Skeletal muscle satellite cell (primary cell): ENCODE measurements around the gene SOX11.

Experiments
- H3K27me3 ChIP-seq: 2 replicates; pipeline ENCODE4 v1.7.0; 2013; ENCODE audit warnings: low read length; ENCODE audit not compliant: control insufficient read depth, insufficient read depth
- H3K36me3 ChIP-seq: 2 replicates; pipeline ENCODE4 v1.7.0; 2013; ENCODE audit warnings: mild to moderate bottlenecking, control low read depth, low read length; ENCODE audit not compliant: insufficient read depth
- H3K4me1 ChIP-seq: 2 replicates; pipeline ENCODE4 v1.7.0; 2013; ENCODE audit warnings: low read length; ENCODE audit not compliant: control insufficient read depth, insufficient read depth
- H3K4me2 ChIP-seq: 2 replicates; pipeline ENCODE4 v1.7.0; 2013; ENCODE audit warnings: mild to moderate bottlenecking, low read length
- H3K4me3 ChIP-seq: 2 replicates; pipeline ENCODE4 v1.7.0; 2013; ENCODE audit warnings: low read length
- H3K9ac ChIP-seq: 2 replicates; pipeline ENCODE4 v1.7.0; 2013; ENCODE audit warnings: mild to moderate bottlenecking, low read depth, low read length, moderate library complexity
- H3K9me3 ChIP-seq: replicated peaks from 2 replicates; pipeline ENCODE4 v1.7.0; 2013; ENCODE audit warnings: mild to moderate bottlenecking, control low read depth, low read length

The SOX11 gene

DNA sequence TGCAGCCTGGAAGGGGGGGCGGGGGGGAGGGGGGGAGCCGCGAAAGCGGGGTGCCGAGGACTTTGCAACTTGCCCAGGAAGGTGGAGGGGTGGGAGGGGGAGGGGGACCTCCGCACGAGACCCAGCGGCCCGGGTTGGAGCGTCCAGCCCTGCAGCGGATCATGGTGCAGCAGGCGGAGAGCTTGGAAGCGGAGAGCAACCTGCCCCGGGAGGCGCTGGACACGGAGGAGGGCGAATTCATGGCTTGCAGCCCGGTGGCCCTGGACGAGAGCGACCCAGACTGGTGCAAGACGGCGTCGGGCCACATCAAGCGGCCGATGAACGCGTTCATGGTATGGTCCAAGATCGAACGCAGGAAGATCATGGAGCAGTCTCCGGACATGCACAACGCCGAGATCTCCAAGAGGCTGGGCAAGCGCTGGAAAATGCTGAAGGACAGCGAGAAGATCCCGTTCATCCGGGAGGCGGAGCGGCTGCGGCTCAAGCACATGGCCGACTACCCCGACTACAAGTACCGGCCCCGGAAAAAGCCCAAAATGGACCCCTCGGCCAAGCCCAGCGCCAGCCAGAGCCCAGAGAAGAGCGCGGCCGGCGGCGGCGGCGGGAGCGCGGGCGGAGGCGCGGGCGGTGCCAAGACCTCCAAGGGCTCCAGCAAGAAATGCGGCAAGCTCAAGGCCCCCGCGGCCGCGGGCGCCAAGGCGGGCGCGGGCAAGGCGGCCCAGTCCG, 540 bp downstream of the SOX11 start:
- Histone ChIP-seq H3K4me3 (peak overlapping the region; percentile 94), H3K9ac (peak overlapping the region; percentile 84), H3K4me1 (peaks cover 3% of the 10 kb centered on the region), H3K36me3 (no peaks in the 10 kb centered on the region), H3K4me2 (peak overlapping the region; percentile 95), H3K9me3 (no peaks in the 10 kb centered on the region), H3K27me3 (no peaks in the 10 kb centered on the region)

DNA sequence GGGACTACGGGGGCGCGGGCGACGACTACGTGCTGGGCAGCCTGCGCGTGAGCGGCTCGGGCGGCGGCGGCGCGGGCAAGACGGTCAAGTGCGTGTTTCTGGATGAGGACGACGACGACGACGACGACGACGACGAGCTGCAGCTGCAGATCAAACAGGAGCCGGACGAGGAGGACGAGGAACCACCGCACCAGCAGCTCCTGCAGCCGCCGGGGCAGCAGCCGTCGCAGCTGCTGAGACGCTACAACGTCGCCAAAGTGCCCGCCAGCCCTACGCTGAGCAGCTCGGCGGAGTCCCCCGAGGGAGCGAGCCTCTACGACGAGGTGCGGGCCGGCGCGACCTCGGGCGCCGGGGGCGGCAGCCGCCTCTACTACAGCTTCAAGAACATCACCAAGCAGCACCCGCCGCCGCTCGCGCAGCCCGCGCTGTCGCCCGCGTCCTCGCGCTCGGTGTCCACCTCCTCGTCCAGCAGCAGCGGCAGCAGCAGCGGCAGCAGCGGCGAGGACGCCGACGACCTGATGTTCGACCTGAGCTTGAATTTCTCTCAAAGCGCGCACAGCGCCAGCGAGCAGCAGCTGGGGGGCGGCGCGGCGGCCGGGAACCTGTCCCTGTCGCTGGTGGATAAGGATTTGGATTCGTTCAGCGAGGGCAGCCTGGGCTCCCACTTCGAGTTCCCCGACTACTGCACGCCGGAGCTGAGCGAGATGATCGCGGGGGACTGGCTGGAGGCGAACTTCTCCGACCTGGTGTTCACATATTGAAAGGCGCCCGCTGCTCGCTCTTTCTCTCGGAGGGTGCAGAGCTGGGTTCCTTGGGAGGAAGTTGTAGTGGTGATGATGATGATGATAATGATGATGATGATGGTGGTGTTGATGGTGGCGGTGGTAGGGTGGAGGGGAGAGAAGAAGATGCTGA, 1.4 kb downstream of the SOX11 start:
- H3K4me3 ChIP-seq: peak overlapping the region; percentile 94
- peak overlapping the region; percentile 95 for H3K4me2 ChIP-seq
- no peaks in the 10 kb centered on the region for H3K27me3 ChIP-seq
- no peaks in the 10 kb centered on the region for H3K9me3 ChIP-seq
- peaks cover 9% of the 10 kb centered on the region for H3K4me1 ChIP-seq
- H3K9ac ChIP-seq: peak overlapping the region; percentile 84
- no peaks in the 10 kb centered on the region for H3K36me3 ChIP-seq

GRCh38 chr2:5694306-5694705, 2.1 kb downstream of the SOX11 start:
- Histone ChIP-seq H3K9ac (peak overlapping the region; percentile 84), H3K27me3 (no peaks in the 10 kb centered on the region), H3K4me2 (peak overlapping the region; percentile 95), H3K4me3 (peak overlapping the region; percentile 94), H3K4me1 (peaks cover 9% of the 10 kb centered on the region), H3K36me3 (no peaks in the 10 kb centered on the region), H3K9me3 (no peaks in the 10 kb centered on the region)

- Histone ChIP-seq H3K9ac (peak overlapping the region; percentile 84), H3K4me3 (peak overlapping the region; percentile 94)
These were observed 3.6 kb downstream of the SOX11 start for GRCh38 chr2:5695654-5696403.

GRCh38 chr2:5696404-5696944, 4.3 kb downstream of the SOX11 start:
- Histone ChIP-seq H3K9ac (peak overlapping the region; percentile 84), H3K4me2 (peak overlapping the region; percentile 95)

More at GRCh38 chr2:5695654-5696403, 3.6 kb downstream of the SOX11 start:
- Histone ChIP-seq H3K4me1 (peaks cover 9% of the 10 kb centered on the region), H3K4me2 (peak overlapping the region; percentile 95), H3K27me3 (no peaks in the 10 kb centered on the region), H3K36me3 (no peaks in the 10 kb centered on the region), H3K9me3 (no peaks in the 10 kb centered on the region)

GRCh38 chr2:5696945-5697521, 4.8 kb downstream of the SOX11 start:
- Histone ChIP-seq H3K36me3 (no peaks in the 10 kb centered on the region), H3K4me2 (peak overlapping the region; percentile 95), H3K9ac (peak overlapping the region; percentile 84), H3K27me3 (no peaks in the 10 kb centered on the region), H3K9me3 (no peaks in the 10 kb centered on the region), H3K4me1 (peaks cover 9% of the 10 kb centered on the region), H3K4me3 (peak overlapping the region; percentile 94)

More at GRCh38 chr2:5696404-5696944, 4.3 kb downstream of the SOX11 start:
- Histone ChIP-seq H3K4me1 (peaks cover 9% of the 10 kb centered on the region), H3K36me3 (no peaks in the 10 kb centered on the region), H3K4me3 (peak overlapping the region; percentile 94), H3K9me3 (no peaks in the 10 kb centered on the region), H3K27me3 (no peaks in the 10 kb centered on the region)

- H3K4me3 ChIP-seq: peak overlapping the region; percentile 94
- no peaks in the 10 kb centered on the region for H3K27me3 ChIP-seq
These were observed 5.4 kb downstream of the SOX11 start for GRCh38 chr2:5697562-5697961.

GRCh38 chr2:5698134-5698533, 6.0 kb downstream of the SOX11 start:
- peak overlapping the region; percentile 62 for H3K9ac ChIP-seq
- no peaks in the 10 kb centered on the region for H3K36me3 ChIP-seq
- no peaks in the 10 kb centered on the region for H3K27me3 ChIP-seq
- peak overlapping the region; percentile 94 for H3K4me3 ChIP-seq
- H3K9me3 ChIP-seq: no peaks in the 10 kb centered on the region
- peaks cover 9% of the 10 kb centered on the region for H3K4me1 ChIP-seq
- peak overlapping the region; percentile 95 for H3K4me2 ChIP-seq

More at GRCh38 chr2:5697562-5697961, 5.4 kb downstream of the SOX11 start:
- Histone ChIP-seq H3K4me1 (peaks cover 9% of the 10 kb centered on the region), H3K36me3 (no peaks in the 10 kb centered on the region), H3K9me3 (no peaks in the 10 kb centered on the region), H3K4me2 (peak overlapping the region; percentile 95), H3K9ac (peak overlapping the region; percentile 62)

- no peaks in the 10 kb centered on the region for H3K27me3 ChIP-seq
These were observed 7.8 kb downstream of the SOX11 start for GRCh38 chr2:5699963-5700362.

DNA sequence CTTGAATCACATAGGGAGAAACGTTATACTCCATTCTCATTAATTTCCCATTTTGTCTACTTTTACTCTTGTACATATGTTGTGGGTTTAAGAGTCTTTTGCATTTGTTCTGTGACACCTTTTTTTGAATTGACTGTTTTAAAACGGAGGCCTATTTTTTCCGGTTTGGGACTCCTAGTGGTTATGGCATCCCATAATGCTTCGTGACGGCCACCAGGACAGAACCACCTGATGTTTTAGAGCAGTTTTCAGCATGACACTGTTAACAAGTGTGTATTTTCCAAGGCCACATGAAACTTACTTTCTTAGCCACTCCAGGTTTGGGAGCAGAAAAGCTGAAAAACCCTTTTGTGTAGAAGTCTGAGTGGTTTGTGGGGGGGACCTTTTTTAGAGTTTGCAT, 8.4 kb downstream of the SOX11 start:
- H3K4me3 ChIP-seq: no peak overlapping the region
- H3K9ac ChIP-seq: no peak overlapping the region
- H3K9me3 ChIP-seq: no peaks in the 10 kb centered on the region
- H3K27me3 ChIP-seq: no peaks in the 10 kb centered on the region
- no peak overlapping the region for H3K4me2 ChIP-seq
- peaks cover 9% of the 10 kb centered on the region for H3K4me1 ChIP-seq
- no peaks in the 10 kb centered on the region for H3K36me3 ChIP-seq

More at GRCh38 chr2:5699963-5700362, 7.8 kb downstream of the SOX11 start:
- Histone ChIP-seq H3K9me3 (no peaks in the 10 kb centered on the region), H3K4me1 (peaks cover 9% of the 10 kb centered on the region), H3K9ac (no peak overlapping the region), H3K4me3 (no peak overlapping the region), H3K36me3 (no peaks in the 10 kb centered on the region), H3K4me2 (no peak overlapping the region)
